ENCODE results near the gene DCLK3.

Gene DCLK3

GRCh38 chr3:36790765-36791164 is 26.4 kb upstream of the DCLK3 start:
- Histone ChIP-seq H3K9me3 (ENCODE audit: control insufficient read depth in 1 of 2, low read length in 2 of 2) (no peaks in the 10 kb centered on the region), H3K4me3 (ENCODE audit: low read depth in 1 of 2, low read length in 2 of 2) (no peak overlapping the region), H3K27ac (ENCODE audit: low read length) (no peak overlapping the region), H3K27me3 (ENCODE audit: low read depth, low read length) (no peaks in the 10 kb centered on the region), H3K36me3 (ENCODE audit: control insufficient read depth in 1 of 2, insufficient read depth in 2 of 2, low read length in 2 of 2) (no peaks in the 10 kb centered on the region), H3K4me1 (ENCODE audit: control insufficient read depth in 1 of 2, insufficient read depth in 2 of 2, low read length in 2 of 2) (no peaks in the 10 kb centered on the region)

DNA sequence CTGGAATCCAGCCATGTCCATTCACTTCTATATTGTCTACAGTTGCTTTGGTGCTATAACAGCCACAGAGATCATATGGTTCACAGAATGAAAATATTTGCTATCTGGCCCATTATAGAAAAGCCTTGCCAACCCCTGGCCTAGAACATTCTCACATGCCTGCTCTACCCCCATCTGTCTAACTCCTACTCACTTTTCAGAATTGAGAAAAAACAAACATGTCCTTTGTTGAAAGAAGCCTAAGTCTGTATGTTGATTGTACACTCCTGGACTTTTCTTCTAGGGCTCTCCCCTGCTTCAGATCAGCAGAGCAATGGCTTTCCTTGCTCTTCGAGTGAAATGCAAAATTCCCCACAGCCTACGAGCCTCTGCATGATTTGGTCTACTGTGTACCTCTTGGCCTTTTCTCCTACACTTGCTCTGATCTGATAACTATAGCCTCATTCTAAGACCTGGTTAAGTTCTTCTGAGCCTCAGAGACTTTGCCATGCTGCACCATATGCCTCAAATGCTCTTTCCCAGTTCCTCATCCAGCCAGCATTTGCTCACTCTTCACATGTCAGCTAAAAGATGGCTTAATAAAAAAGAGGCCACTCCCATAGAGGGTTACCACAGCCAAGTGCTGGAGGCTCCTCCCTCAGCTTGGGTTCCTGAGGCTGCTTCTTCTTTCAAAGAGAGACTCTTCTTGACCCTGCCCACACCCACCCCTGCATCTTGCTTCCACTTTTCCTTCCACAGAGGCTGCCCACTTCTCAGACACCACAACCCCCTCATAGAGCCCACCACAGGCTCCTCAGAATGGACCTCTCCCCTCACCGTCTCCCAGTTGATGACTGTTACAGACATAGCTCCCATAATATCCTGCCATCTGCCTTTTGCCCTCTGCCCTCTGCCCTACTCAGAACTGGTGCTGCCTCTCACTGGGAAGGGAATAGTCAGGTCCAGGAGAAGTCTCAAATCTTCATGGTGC is 22.9 kb upstream of the DCLK3 start:
- no peak overlapping the region for H3K4me3 ChIP-seq (ENCODE audit: low read depth in 1 of 2, low read length in 2 of 2)

DNA sequence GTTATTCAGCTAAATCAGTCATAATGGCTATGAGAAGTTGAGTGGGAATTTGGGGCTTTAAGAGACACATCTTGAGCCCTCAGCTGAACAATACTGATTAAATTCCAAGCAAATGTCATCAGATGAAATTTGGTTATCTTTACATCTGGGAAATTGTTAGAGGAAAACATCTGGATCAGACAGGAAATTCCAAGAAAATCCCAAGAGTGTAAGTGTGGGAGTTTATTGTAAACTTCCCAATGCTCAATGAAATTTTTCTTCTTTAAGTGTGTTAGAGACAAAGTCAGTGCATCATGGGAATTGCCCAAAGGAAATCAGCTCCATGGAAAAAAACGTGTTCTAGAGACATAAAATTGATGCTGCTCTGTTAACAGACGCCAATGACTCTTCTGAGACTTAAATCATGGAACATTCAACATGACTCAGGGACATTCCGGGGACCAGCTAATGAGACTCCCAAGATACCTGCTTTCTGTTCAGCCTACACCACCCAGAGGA is 19.8 kb upstream of the DCLK3 start:
- Histone ChIP-seq H3K4me1 (ENCODE audit: control insufficient read depth in 1 of 2, insufficient read depth in 2 of 2, low read length in 2 of 2) (no peaks in the 10 kb centered on the region), H3K27me3 (ENCODE audit: low read depth, low read length) (no peaks in the 10 kb centered on the region), H3K4me3 (ENCODE audit: low read depth in 1 of 2, low read length in 2 of 2) (no peak overlapping the region), H3K27ac (ENCODE audit: low read length) (no peak overlapping the region), H3K36me3 (ENCODE audit: control insufficient read depth in 1 of 2, insufficient read depth in 2 of 2, low read length in 2 of 2) (no peaks in the 10 kb centered on the region), H3K9me3 (ENCODE audit: control insufficient read depth in 1 of 2, low read length in 2 of 2) (no peaks in the 10 kb centered on the region)

More for the DNA sequence above, 22.9 kb upstream of the DCLK3 start:
- no peak overlapping the region for H3K27ac ChIP-seq (ENCODE audit: low read length)
- no peaks in the 10 kb centered on the region for H3K9me3 ChIP-seq (ENCODE audit: control insufficient read depth in 1 of 2, low read length in 2 of 2)
- no peaks in the 10 kb centered on the region for H3K36me3 ChIP-seq (ENCODE audit: control insufficient read depth in 1 of 2, insufficient read depth in 2 of 2, low read length in 2 of 2)
- H3K4me1 ChIP-seq (ENCODE audit: control insufficient read depth in 1 of 2, insufficient read depth in 2 of 2, low read length in 2 of 2) = no peaks in the 10 kb centered on the region
- no peaks in the 10 kb centered on the region for H3K27me3 ChIP-seq (ENCODE audit: low read depth, low read length)

- Histone ChIP-seq H3K4me3 (ENCODE audit: low read depth in 1 of 2, low read length in 2 of 2) (no peak overlapping the region), H3K9me3 (ENCODE audit: control insufficient read depth in 1 of 2, low read length in 2 of 2) (no peaks in the 10 kb centered on the region), H3K4me1 (ENCODE audit: control insufficient read depth in 1 of 2, insufficient read depth in 2 of 2, low read length in 2 of 2) (peaks cover 0 to 8% of the 10 kb centered on the region in 2 donors), H3K36me3 (ENCODE audit: control insufficient read depth in 1 of 2, insufficient read depth in 2 of 2, low read length in 2 of 2) (no peaks in the 10 kb centered on the region), H3K27me3 (ENCODE audit: low read depth, low read length) (no peaks in the 10 kb centered on the region), H3K27ac (ENCODE audit: low read length) (no peak overlapping the region)
Measured at GRCh38 chr3:36777424-36778218, 13.3 kb upstream of the DCLK3 start.

- peaks cover 0 to 8% of the 10 kb centered on the region in 2 donors for H3K4me1 ChIP-seq (ENCODE audit: control insufficient read depth in 1 of 2, insufficient read depth in 2 of 2, low read length in 2 of 2)
- H3K36me3 ChIP-seq (ENCODE audit: control insufficient read depth in 1 of 2, insufficient read depth in 2 of 2, low read length in 2 of 2) = no peaks in the 10 kb centered on the region
- no peak overlapping the region for H3K4me3 ChIP-seq (ENCODE audit: low read depth in 1 of 2, low read length in 2 of 2)
- no peak overlapping the region for H3K27ac ChIP-seq (ENCODE audit: low read length)
- H3K9me3 ChIP-seq (ENCODE audit: control insufficient read depth in 1 of 2, low read length in 2 of 2) = no peaks in the 10 kb centered on the region
- H3K27me3 ChIP-seq (ENCODE audit: low read depth, low read length) = no peaks in the 10 kb centered on the region
Measured at GRCh38 chr3:36776436-36776835, 12.1 kb upstream of the DCLK3 start.

GRCh38 chr3:36774052-36774451 is 9.7 kb upstream of the DCLK3 start:
- Histone ChIP-seq H3K9me3 (ENCODE audit: control insufficient read depth in 1 of 2, low read length in 2 of 2) (no peaks in the 10 kb centered on the region), H3K36me3 (ENCODE audit: control insufficient read depth in 1 of 2, insufficient read depth in 2 of 2, low read length in 2 of 2) (no peaks in the 10 kb centered on the region), H3K27me3 (ENCODE audit: low read depth, low read length) (no peaks in the 10 kb centered on the region), H3K4me3 (ENCODE audit: low read depth in 1 of 2, low read length in 2 of 2) (no peak overlapping the region), H3K4me1 (ENCODE audit: control insufficient read depth in 1 of 2, insufficient read depth in 2 of 2, low read length in 2 of 2) (peaks cover 0 to 8% of the 10 kb centered on the region in 2 donors), H3K27ac (ENCODE audit: low read length) (no peak overlapping the region)

DNA sequence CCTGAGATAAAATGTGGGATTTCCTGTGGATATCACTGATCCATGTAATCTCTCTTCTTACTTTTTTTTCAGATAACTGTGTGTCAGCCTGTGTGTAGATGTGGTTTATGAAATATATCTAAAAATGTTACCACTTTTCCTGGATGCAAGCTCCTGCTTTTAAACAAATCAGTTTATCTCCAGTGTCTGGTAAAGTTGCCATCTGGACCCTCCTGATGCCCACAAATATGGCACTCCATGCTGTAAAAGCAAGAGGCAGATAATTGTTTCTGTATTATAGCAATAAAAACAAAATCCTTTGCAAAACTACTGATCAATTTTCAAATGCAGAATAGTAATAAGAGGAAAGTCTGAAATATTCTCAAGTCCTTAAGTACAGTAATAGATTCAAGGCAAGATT is 7.6 kb upstream of the DCLK3 start:
- H3K9me3 ChIP-seq (ENCODE audit: control insufficient read depth in 1 of 2, low read length in 2 of 2) = no peaks in the 10 kb centered on the region
- H3K4me1 ChIP-seq (ENCODE audit: control insufficient read depth in 1 of 2, insufficient read depth in 2 of 2, low read length in 2 of 2) = peaks cover 0 to 8% of the 10 kb centered on the region in 2 donors
- H3K27me3 ChIP-seq (ENCODE audit: low read depth, low read length) = no peaks in the 10 kb centered on the region

DNA sequence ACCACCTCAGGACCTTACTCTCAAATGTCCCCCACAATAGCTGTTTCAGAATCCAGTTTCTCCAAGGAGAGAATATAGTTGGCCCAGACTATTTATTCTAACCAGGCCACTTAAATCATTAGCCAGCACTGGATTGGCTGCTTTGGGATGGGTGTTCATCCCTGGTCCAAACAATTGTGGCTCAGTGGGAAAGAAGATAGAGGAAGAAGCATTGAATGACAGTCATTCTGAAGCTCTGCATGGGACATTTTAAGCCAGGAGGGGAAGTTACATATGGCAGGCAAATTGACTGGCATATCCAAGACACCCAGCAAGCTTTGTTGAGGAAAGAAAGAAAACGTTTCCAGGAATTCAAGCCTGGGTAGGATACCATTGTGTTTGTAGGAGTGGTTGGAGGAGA is 5.6 kb upstream of the DCLK3 start:
- H3K36me3 ChIP-seq (ENCODE audit: control insufficient read depth in 1 of 2, insufficient read depth in 2 of 2, low read length in 2 of 2) = no peaks in the 10 kb centered on the region
- no peaks in the 10 kb centered on the region for H3K27me3 ChIP-seq (ENCODE audit: low read depth, low read length)
- H3K4me3 ChIP-seq (ENCODE audit: low read depth in 1 of 2, low read length in 2 of 2) = no peak overlapping the region
- H3K4me1 ChIP-seq (ENCODE audit: control insufficient read depth in 1 of 2, insufficient read depth in 2 of 2, low read length in 2 of 2) = peaks cover 0 to 8% of the 10 kb centered on the region in 2 donors
- H3K27ac ChIP-seq (ENCODE audit: low read length) = no peak overlapping the region
- no peaks in the 10 kb centered on the region for H3K9me3 ChIP-seq (ENCODE audit: control insufficient read depth in 1 of 2, low read length in 2 of 2)

More for the DNA sequence above, 7.6 kb upstream of the DCLK3 start:
- H3K4me3 ChIP-seq (ENCODE audit: low read depth in 1 of 2, low read length in 2 of 2) = no peak overlapping the region
- H3K27ac ChIP-seq (ENCODE audit: low read length) = no peak overlapping the region
- no peaks in the 10 kb centered on the region for H3K36me3 ChIP-seq (ENCODE audit: control insufficient read depth in 1 of 2, insufficient read depth in 2 of 2, low read length in 2 of 2)

GRCh38 chr3:36765104-36765503 is 751 bp upstream of the DCLK3 start:
- Histone ChIP-seq H3K27ac (ENCODE audit: low read length) (no peak overlapping the region), H3K27me3 (ENCODE audit: low read depth, low read length) (peaks cover 11% of the 10 kb centered on the region), H3K9me3 (ENCODE audit: control insufficient read depth in 1 of 2, low read length in 2 of 2) (no peaks in the 10 kb centered on the region), H3K4me3 (ENCODE audit: low read depth in 1 of 2, low read length in 2 of 2) (no peak overlapping the region), H3K36me3 (ENCODE audit: control insufficient read depth in 1 of 2, insufficient read depth in 2 of 2, low read length in 2 of 2) (no peaks in the 10 kb centered on the region), H3K4me1 (ENCODE audit: control insufficient read depth in 1 of 2, insufficient read depth in 2 of 2, low read length in 2 of 2) (peaks cover 0 to 4% of the 10 kb centered on the region in 2 donors)

DNA sequence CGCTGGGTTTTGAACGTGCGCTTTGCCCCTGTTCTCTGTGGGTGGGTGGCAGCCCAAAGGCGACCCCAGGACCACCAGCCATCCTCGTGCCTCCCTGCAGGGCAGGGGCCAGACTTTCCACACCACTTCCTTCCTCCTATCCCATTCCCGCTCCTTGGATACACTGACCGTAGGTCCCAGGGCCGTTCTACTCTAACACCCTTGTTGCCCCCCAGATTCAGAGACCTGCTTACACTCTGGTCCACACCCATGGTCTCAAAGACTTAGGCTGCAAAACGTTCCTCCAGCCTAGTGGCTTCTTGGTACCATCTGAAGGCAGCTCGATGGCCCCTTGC is 318 bp upstream of the DCLK3 start:
- Histone ChIP-seq H3K4me3 (ENCODE audit: low read depth in 1 of 2, low read length in 2 of 2) (peak overlapping the region in 1 of 2 donors; percentile 50), H3K4me1 (ENCODE audit: control insufficient read depth in 1 of 2, insufficient read depth in 2 of 2, low read length in 2 of 2) (peaks cover 0 to 4% of the 10 kb centered on the region in 2 donors), H3K27ac (ENCODE audit: low read length) (no peak overlapping the region), H3K27me3 (ENCODE audit: low read depth, low read length) (peaks cover 11% of the 10 kb centered on the region), H3K36me3 (ENCODE audit: control insufficient read depth in 1 of 2, insufficient read depth in 2 of 2, low read length in 2 of 2) (no peaks in the 10 kb centered on the region), H3K9me3 (ENCODE audit: control insufficient read depth in 1 of 2, low read length in 2 of 2) (no peaks in the 10 kb centered on the region)

Data from muscle layer of duodenum (tissue), 2 donors.